ENCODE measurements around the gene TTLL11.

GRCh38 chr9:121865060-121865459 lies 228.0 kb downstream of the TTLL11 start:
- TF ChIP-seq CTCF (IDR thresholded peaks at IDR 0.05; ENCODE audit: low read depth, low read length, poor library complexity, severe bottlenecking): no peak
- no peak for TF ChIP-seq EZH2phosphoT487 (IDR thresholded peaks at IDR 0.05; ENCODE audit: borderline replicate concordance, low read length)

Measured in DOHH2 (cell line).